GM23248 (cell line): Measurements from ENCODE around the gene RAI2. TPM values are rescaled to one million over a fixed set of nuclear protein-coding genes. Genes with fewer than 3 reads are reported as not detected.

Source experiments
- DNase-seq: peaks from one replicate; pipeline ENCODE4 v3.0.0-alpha.2; 2015
- H2AFZ ChIP-seq: fragments of 200-600 bp; sonication (generic); 2 replicates; pipeline ENCODE4 v1.6.1; 2016; ENCODE audit warnings: antibody characterized with exemption
- H3F3A ChIP-seq: fragments of 200-600 bp; sonication (generic); 2 replicates; pipeline ENCODE4 v1.6.1; 2016; ENCODE audit warnings: mild to moderate bottlenecking, antibody characterized with exemption, mixed run types; ENCODE audit not compliant: insufficient read depth
- H3K27ac ChIP-seq: fragments of 200-600 bp; sonication (generic); 2 replicates; pipeline ENCODE4 v1.5.1; 2016; ENCODE audit warnings: mild to moderate bottlenecking
- H3K27me3 ChIP-seq: fragments of 200-600 bp; sonication (generic); replicated peaks from 2 replicates; pipeline ENCODE4 v1.6.1; 2016; ENCODE audit warnings: mild to moderate bottlenecking; ENCODE audit not compliant: insufficient read depth
- H3K36me3 ChIP-seq: fragments of 200-600 bp; sonication (generic); 2 replicates; pipeline ENCODE4 v1.6.1; 2016; ENCODE audit warnings: low read depth, mild to moderate bottlenecking
- H3K4me1 ChIP-seq: fragments of 200-600 bp; sonication (generic); 2 replicates; pipeline ENCODE4 v1.6.1; 2016; ENCODE audit warnings: mild to moderate bottlenecking; ENCODE audit not compliant: insufficient read depth
- H3K4me2 ChIP-seq: fragments of 200-600 bp; sonication (generic); one replicate; pipeline ENCODE4 v1.6.1; 2016; ENCODE audit warnings: mild to moderate bottlenecking; ENCODE audit not compliant: unreplicated experiment
- H3K4me3 ChIP-seq: fragments of 200-600 bp; sonication (generic); 2 replicates; pipeline ENCODE4 v1.5.1; 2016; ENCODE audit warnings: mild to moderate bottlenecking
- H3K79me2 ChIP-seq: fragments of 200-600 bp; sonication (generic); 2 replicates; pipeline ENCODE4 v1.6.1; 2016; ENCODE audit warnings: mild to moderate bottlenecking; ENCODE audit not compliant: insufficient read depth
- H3K9ac ChIP-seq: fragments of 200-600 bp; sonication (generic); 2 replicates; pipeline ENCODE4 v1.6.1; 2016; ENCODE audit warnings: mild to moderate bottlenecking
- H3K9me2 ChIP-seq: fragments of 200-600 bp; sonication (generic); 2 replicates; pipeline ENCODE4 v1.6.1; 2016; ENCODE audit warnings: mixed run types, mild to moderate bottlenecking, moderate library complexity; ENCODE audit not compliant: insufficient read depth
- H3K9me3 ChIP-seq: fragments of 200-600 bp; sonication (generic); one replicate; pipeline ENCODE4 v1.6.1; 2017; ENCODE audit warnings: low read depth
- H4K20me1 ChIP-seq: fragments of 200-600 bp; sonication (generic); 2 replicates; pipeline ENCODE4 v1.6.0; 2016; ENCODE audit not compliant: insufficient read depth
- EZH2 ChIP-seq: fragments of 200-600 bp; sonication (generic); IDR thresholded peaks from 2 replicates; pipeline ENCODE4 v1.6.1; 2018; ENCODE audit warnings: antibody characterized with exemption, mild to moderate bottlenecking; ENCODE audit not compliant: insufficient read depth, poor library complexity, severe bottlenecking
- EZH2phosphoT487 ChIP-seq: fragments of 200-600 bp; sonication (generic); IDR thresholded peaks from 2 replicates; pipeline ENCODE4 v1.6.1; 2018; ENCODE audit warnings: antibody characterized with exemption, moderate library complexity, mild to moderate bottlenecking, low read depth; ENCODE audit not compliant: insufficient read depth
- WGBS, 2 experiments: methylation state at CpG; one replicate each; pipeline ENCODE4 v1.1.6; 2015 to 2017; ENCODE audit warnings: low lambda C conversion rate in 2 of 2, low coverage in 1 of 2; ENCODE audit errors: missing lambda C conversion rate in 2 of 2; 5-methylcytosine and 5-hydroxymethylcytosine counted together
- in situ Hi-C: fragments of 300-500 bp; cut with MboI; formaldehyde crosslinking; loops from 2 replicates; pipeline ENCODE4 v1.15.0; 2020
- polyA plus RNA-seq: library from polyadenylated mRNA; unstranded; fragments of >200 nt; fragmentation: Nextera tagmentation; extraction: Ambion mirVana; gene quantifications from 2 replicates; pipeline ENCODE4 v1.2.1, GENCODE V29; 2016
- total RNA-seq: library from RNA; depleted of rRNA; stranded (reverse); fragments of >200 nt; shearing (Covaris generic); gene quantifications from 2 replicates; pipeline ENCODE4 v1.2.3, GENCODE V29; 2014

RAI2 gene
- total and polyA plus RNA-seq, 2 experiments from 2014 or later: not detected

DNA sequence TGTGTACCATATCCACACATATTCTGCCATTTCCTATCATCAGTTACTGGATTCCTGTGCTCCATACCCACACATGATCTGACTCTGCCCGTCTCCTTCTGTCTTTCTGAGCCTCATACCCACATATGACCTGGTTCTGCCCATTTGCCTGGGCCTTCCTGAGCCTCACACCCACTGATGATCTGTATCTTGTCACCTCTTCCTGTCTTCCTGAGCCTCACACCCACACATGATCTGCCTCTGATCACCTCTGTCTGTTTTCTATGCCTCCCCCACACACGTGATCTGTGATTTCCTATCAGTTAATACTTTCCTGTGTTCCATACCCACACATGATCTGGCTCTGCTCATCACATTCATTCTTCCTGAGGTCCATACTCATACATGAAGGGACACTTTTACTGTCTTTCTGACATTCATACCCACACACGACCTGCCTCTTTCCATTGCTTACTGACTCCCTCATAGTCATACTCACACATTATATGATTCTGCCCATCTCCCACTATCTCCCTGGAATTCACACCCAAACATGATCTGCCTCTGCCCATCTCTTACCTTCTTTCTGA is 91.3 kb downstream of the RAI2 start:
- Histone ChIP-seq H3F3A (no peaks in the 10 kb centered on the region), H3K79me2 (no peaks in the 10 kb centered on the region), H3K9ac (no peak overlapping the region), H3K9me3 (no peaks in the 10 kb centered on the region), H3K27ac (no peak overlapping the region), H4K20me1 (no peaks in the 10 kb centered on the region), H3K4me2 (no peak overlapping the region), H2AFZ (no peak overlapping the region), H3K27me3 (no peaks in the 10 kb centered on the region), H3K4me1 (no peaks in the 10 kb centered on the region), H3K36me3 (no peaks in the 10 kb centered on the region), H3K4me3 (no peak overlapping the region), H3K9me2 (no peaks in the 10 kb centered on the region)
- WGBS, 2 experiments: 58 to 70% methylated on average over 3 of the region's 3 CpGs
- no peak for DNase-seq
- in situ Hi-C loops: no loop called here
- no peak for TF ChIP-seq EZH2
- no peak for TF ChIP-seq EZH2phosphoT487

GRCh38 chrX:17768997-17769396 is 92.1 kb downstream of the RAI2 start:
- Histone ChIP-seq H3K9me2 (no peaks in the 10 kb centered on the region), H2AFZ (no peak overlapping the region), H3K4me3 (no peak overlapping the region), H3K79me2 (no peaks in the 10 kb centered on the region), H3K27ac (no peak overlapping the region), H3K9me3 (no peaks in the 10 kb centered on the region), H3K36me3 (no peaks in the 10 kb centered on the region), H3K4me1 (no peaks in the 10 kb centered on the region), H3F3A (no peaks in the 10 kb centered on the region), H3K9ac (no peak overlapping the region), H3K4me2 (no peak overlapping the region), H4K20me1 (no peaks in the 10 kb centered on the region), H3K27me3 (no peaks in the 10 kb centered on the region)
- TF ChIP-seq EZH2phosphoT487 (no peak), EZH2 (no peak)
- 53 to 57% methylated on average over 5 of the region's 5 CpGs for WGBS, 2 experiments
- no peak for DNase-seq
- in situ Hi-C loops: no loop called here

DNA sequence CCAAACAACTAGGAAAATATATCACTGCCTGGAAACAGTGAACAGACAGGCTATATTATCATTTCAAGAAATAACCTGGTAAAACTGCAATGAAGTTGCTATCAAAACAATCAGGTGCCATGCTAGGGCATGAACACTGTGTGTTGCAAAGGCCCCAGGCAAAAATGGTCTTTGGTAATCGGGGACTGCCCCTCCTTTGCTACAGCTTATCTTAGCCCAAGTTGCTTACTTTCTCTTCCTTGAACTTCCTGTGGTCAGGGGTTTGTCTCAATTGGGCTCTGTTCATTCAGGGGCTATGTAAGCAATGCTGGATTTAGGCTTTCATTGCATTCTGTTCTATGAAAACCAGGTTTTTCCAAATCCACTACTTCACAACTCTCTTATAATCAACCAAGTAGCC is 93.4 kb downstream of the RAI2 start:
- Histone ChIP-seq H3K27ac (no peak overlapping the region), H3K9ac (no peak overlapping the region), H3F3A (no peaks in the 10 kb centered on the region), H3K9me2 (no peaks in the 10 kb centered on the region), H3K79me2 (no peaks in the 10 kb centered on the region), H3K9me3 (no peaks in the 10 kb centered on the region), H3K27me3 (no peaks in the 10 kb centered on the region), H3K4me2 (no peak overlapping the region), H3K4me1 (no peaks in the 10 kb centered on the region), H3K4me3 (no peak overlapping the region), H2AFZ (no peak overlapping the region), H4K20me1 (no peaks in the 10 kb centered on the region), H3K36me3 (no peaks in the 10 kb centered on the region)
- in situ Hi-C loops: no loop called here
- WGBS, 2 experiments: 67 to 82% methylated on average over 1 of the region's 1 CpG
- no peak for DNase-seq
- TF ChIP-seq EZH2phosphoT487 (no peak), EZH2 (no peak)

GRCh38 chrX:17759990-17760389 is 101.1 kb downstream of the RAI2 start:
- TF ChIP-seq EZH2phosphoT487 (no peak), EZH2 (no peak)
- DNase-seq: no peak
- Histone ChIP-seq H2AFZ (no peak overlapping the region), H3K4me2 (no peak overlapping the region), H4K20me1 (no peaks in the 10 kb centered on the region), H3K9ac (no peak overlapping the region), H3K9me2 (no peaks in the 10 kb centered on the region), H3K79me2 (no peaks in the 10 kb centered on the region), H3F3A (no peaks in the 10 kb centered on the region), H3K4me1 (no peaks in the 10 kb centered on the region), H3K9me3 (no peaks in the 10 kb centered on the region), H3K4me3 (no peak overlapping the region), H3K27ac (no peak overlapping the region), H3K36me3 (no peaks in the 10 kb centered on the region), H3K27me3 (no peaks in the 10 kb centered on the region)
- in situ Hi-C loops: no loop called here
- WGBS, 2 experiments: 8 to 11% methylated on average over 1 of the region's 1 CpG

DNA sequence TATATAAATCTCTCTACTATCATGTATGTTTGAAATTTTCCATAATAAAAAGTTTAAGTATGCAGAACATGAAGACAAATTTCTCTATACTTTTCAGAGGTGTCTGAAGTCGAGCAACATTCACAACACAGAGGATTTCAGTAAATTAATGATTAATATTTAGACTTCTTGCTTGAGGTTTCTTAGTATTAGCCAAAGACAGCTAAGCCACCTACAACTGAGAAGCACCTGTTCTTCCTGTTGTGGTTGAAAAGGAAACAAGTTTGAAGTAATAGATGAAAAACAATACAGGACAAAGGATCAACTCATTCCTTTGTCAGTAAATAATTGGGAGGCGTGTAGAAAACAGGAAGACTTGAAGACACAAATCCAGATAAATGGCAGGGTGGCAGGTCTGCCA is 102.7 kb downstream of the RAI2 start:
- no peaks in the 10 kb centered on the region for H3K4me1 ChIP-seq
- 14 to 28% methylated on average over 2 of the region's 2 CpGs for WGBS, 2 experiments
- no peak overlapping the region for H3K27ac ChIP-seq
- in situ Hi-C loops: no loop called here
- H3K9me2 ChIP-seq: no peaks in the 10 kb centered on the region
- TF ChIP-seq EZH2 (no peak), EZH2phosphoT487 (no peak)
- H3K4me2 ChIP-seq: no peak overlapping the region
- no peaks in the 10 kb centered on the region for H3F3A ChIP-seq
- DNase-seq: no peak
- no peaks in the 10 kb centered on the region for H3K27me3 ChIP-seq
- H3K4me3 ChIP-seq: no peak overlapping the region
- no peaks in the 10 kb centered on the region for H4K20me1 ChIP-seq
- no peaks in the 10 kb centered on the region for H3K79me2 ChIP-seq
- H2AFZ ChIP-seq: no peak overlapping the region
- no peaks in the 10 kb centered on the region for H3K9me3 ChIP-seq
- no peaks in the 10 kb centered on the region for H3K36me3 ChIP-seq
- no peak overlapping the region for H3K9ac ChIP-seq
